Activated T-cell treated with anti-CD3 and anti-CD28 coated beads for 48 hours (primary cell): ENCODE measurements around the gene IL10.
"Not testable (repeated sequence)": the region's sequence is repeated elsewhere in the genome, so short reads cannot be mapped to it uniquely, and the experiment has no call there.

Source experiments
- DNase-seq: peaks from one replicate; pipeline ENCODE4 v3.0.0-alpha.2; 2020; ENCODE audit warnings: low read depth

Gene IL10

DNA sequence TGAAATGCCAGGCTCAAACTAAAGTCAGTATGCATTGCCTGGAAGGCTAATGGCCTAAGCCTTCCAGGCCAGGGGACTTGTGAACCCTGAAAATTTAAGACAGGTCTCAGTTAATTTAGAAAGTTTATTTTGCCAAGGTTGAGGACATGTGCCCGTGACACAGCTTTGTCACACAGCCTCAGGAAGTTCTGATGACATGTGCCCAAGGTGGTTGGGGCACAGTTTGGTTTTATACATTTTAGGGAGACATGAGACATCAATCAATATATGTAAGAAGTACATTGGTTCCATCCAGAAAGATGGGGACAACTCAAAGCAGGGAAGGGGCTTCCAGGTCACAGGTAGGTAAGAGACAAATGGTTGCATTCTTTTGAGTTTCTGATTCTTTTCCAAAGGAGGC, 6.5 kb downstream of the IL10 start:
- not testable (repeated sequence) for DNase-seq

GRCh38 chr1:206762741-206763364, 9.4 kb downstream of the IL10 start:
- DNase-seq, result not testable (repeated sequence)

DNA sequence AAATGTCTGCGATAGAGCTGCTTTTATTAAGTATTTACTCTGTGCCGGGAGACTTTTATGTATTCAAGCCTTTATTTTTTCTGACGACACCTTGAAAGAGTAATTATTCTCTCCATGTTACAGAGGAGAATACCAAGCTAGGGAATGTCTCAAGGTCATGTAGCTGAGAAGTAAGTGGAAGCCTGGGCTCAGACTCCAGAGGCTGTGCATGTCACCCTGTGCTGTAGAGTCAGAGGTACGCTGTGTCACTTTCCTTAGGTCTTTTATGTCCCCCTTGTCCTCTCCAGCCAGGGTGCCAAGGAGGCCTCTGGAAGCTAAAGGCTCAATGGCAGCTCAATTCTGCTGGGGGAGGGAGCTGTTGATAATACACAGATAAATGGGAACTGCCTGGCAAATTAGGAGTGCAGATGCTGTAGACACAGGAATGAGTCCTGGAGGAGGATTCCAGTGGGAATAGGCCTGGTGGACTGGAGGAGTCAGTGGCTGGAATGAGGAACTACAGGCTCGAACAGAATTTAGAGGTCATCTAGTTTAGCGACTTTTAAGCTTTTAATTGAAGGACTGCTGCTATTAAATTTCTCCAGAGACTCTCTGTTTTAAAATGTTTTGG, 11.0 kb downstream of the IL10 start:
- no peak for DNase-seq

DNA sequence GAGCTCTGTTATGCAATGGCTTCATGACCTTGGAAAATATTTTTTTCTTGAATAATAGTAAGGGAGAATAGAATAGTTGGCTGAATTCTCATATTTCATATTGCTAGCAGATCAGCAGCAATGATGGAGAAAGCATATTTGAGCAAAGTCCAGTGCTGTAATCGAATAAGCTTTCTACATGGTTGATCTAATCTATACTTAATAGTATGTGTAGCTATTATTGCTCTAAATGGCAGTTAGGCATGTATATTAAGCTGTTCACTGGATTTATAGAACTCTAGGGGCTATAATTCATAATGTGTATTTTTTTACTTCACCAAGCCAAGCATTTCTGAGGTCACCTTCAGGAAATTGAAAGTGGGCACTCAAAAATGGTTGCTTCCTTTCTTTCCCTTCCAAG, 11.7 kb downstream of the IL10 start:
- no peak for DNase-seq

DNA sequence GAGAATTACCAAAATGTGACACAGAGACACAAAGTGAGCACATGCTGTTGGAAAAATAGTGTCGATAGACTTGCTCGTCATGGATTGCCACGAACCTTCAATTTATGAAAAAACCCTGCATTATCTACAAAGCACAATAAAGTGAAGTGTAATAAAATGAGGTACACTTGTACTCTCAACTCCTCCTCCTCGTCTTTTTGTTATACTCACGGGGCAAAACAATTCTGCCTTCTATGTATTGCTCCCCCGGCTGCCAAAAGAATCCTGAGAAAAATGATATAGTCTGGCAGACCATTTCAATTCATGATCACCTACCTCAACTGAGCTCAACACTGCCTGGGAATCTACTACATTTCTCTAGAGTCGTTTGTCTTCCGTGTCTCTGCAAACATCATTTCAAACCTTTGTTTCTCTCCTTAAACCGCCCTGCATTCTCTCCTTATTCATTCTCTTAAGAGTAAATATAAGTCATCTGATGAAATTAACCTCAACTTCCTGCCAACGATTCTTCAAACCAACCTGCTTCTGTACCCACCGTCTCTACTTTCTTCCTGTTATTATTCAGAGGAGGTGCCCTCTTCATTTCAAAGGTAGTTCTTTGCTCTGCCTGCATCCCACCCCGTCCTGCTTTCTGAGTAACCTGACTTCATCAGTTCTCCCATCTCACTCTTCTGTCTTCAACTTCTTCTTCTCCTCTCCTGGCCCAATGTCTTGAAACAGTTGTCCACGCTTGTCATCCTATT, 14.6 kb downstream of the IL10 start:
- DNase-seq, result no peak

DNA sequence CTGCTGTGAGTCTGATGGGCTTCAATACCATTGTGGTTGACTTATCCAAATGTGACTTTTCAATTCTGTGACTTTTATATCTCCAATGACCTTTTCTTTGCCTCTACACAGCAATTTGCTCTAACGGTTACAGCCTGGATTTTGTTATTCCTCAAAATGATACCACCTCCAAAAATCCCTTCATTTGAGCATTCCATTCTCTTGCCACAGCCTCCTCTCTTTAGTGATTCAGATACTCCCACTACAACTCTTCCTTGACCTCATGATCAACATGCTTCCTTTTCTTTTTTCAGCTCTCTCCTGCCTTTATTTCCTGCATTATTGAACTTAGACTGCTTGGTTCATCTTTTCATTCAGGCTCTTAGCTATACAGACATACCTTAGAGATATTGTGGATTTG, 18.3 kb downstream of the IL10 start:
- no peak for DNase-seq

GRCh38 chr1:206753141-206753540, 19.2 kb downstream of the IL10 start:
- DNase-seq, result no peak

DNA sequence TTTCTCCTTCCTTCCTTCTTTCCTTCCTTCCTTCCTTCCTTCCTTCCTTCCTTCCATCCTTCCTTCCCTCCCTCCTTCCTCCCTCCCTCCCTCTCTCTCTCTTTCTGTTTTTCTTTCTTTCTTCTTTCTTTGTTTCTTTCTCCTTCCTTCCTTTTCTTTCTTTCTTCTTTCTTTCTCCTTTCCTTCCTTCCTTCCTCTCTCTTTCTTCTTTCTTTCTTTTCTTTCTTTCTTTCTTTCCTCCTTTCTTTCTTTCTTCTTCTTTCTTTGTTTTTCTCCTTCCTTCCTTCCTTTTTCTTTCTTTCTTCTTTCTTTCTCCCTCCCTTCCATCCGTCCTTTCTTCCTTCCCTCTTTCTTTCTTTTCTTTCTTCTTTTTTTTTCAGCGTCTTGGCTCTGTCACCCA, 19.8 kb downstream of the IL10 start:
- no peak for DNase-seq

DNA sequence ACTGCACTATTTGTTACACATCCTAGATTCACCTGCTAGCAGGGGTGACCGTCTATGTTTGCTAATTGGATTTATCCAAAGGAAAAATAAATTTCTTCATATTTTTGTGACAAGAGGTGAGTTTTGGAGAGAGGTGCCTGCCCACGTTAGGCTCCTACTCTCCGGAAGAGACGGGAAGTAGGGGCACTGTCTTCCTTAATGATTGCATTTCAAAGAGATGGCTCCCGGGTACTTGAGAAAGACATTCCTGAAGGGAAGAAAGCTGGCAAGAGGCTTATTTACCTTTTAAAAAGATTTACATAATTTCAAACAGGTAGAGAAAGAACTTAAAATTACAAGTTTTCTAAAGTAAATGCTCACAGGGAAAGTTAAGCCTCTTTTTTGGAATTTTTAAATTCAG, 20.4 kb downstream of the IL10 start:
- no peak for DNase-seq

- no peak for DNase-seq
These were observed 23.8 kb downstream of the IL10 start for GRCh38 chr1:206748348-206749030.

GRCh38 chr1:206745301-206745700, 27.0 kb downstream of the IL10 start:
- no peak for DNase-seq

- no peak for DNase-seq
These were observed 27.6 kb downstream of the IL10 start for GRCh38 chr1:206744683-206745082.

DNA sequence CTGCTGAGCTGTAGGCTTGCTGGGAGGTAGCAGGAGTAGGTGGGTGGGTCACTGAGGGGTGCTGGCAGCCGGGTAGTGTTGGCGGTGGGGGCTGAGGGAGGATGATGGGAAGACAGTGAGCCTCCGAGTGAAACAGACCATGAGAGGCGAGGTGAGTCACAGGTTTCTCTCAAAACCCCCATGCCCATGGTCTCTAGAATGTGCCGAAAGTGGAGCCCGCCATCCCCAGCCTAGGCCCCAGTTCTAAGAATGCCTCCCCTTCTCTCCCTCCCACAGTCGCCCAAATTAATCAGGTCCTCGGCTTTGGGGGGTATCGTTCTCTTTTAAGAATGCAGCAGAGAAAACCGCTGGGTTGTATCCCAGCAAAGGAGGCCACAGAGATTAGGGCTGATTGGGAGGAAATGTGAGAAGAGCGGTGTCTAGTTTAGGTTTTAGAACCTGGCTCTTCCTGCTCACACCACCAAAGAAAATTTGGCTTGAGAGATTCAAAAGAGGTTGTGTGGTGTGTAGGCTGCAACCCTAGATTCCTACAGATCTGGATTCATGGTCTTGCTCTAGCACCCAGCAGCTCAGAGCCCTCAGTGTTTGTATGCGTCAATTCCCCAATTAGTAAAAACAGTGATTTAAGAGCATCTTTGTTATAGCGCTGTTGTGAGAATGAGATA, 29.4 kb downstream of the IL10 start:
- no peak for DNase-seq

DNA sequence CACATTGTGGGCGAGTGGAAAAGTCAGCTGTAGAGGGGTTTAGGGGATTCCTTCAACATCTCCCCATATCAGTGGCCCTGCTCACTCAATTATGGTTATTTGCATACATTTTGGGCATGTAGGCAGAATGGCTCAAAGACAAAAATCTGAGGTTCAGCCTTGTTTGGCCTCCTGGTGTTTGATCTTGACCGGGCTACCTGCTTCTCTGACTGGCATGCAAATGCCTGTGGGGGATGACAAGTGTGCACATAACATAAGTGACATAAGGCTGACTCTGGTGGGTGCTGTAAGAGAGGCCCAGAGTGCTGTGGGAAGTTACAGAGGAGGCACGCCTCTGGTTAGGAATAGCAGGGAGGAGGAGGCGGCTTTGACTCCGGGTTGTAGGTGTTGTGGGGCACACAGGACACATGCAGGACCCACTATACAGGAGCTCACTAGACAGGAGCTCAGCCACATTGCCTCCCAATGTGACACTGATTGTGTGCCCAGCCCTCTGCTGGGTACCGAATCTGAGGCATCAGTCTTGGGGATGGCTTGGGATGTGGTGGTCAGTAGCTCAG, 31.1 kb downstream of the IL10 start:
- DNase-seq, result no peak

- no peak for DNase-seq
These were observed 32.8 kb downstream of the IL10 start for GRCh38 chr1:206739411-206740076.

DNA sequence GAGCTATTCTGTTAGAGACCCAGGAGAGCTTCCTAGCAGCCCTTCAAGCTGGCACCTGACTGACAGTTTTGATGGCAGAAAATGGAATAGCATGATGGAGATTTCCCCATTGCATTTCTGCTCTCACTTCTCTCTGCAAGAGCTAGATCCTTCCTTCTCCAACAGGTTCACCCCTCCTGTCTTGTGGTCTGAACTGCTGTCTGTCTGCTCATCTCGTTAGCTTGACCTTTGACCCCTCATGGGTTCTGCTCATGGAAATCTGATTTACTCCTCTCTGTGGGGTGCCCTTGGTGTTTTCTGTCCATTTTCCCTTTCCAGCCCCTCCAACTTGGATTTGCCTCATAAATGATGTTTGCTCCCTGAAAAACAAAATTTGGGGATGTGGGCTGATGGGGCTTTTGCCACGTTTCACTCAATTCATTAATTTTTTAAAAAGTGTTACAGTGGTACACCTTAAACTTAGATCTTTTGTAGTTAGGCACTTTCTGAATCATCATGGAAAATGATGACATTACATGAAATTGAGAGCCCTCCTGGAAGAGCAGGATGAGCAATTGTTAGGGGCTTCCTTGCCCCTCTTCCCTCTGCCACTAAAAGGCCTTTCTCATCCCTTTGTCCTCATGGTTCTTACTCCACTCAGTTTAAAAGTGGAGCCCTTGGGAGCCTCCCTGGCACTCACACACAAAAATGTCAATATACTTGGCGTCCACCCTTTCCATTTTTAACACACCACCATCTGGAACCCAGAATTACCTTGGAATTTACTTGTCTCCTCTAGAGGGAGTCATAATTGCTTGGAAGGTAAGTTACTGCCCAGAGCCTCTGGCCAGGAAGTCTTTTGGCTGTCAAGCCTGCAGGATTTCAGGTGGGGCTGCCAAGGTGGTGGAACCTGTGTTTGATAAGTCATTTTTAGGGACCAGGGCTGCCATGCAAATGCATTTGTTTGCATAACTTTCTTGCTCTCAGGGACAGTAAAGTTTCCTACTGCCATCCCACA, 33.6 kb downstream of the IL10 start:
- DNase-seq, result no peak

DNA sequence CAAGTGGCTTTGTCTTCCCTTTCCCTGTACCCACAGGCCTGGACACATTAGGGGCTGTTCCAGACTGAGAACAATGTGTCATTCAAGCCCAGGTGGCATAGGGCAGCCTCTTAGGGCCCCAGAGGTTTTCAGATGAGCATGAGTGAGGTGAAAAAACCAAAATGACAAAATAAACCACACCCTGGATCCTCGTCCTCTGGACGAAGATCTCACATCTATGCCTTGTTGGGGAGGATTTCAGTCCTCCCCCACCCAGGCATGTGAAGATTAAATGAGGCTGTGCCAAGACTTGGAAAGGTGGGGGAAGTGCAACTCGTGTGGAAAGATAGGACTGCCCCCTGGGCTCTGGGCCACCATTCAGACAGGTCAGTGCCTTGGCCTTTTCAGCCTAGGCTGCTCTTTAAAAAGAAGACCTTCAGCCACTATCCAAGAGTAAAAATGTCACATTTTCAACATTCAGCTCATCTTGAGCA, 34.5 kb downstream of the IL10 start:
- DNase-seq, result no peak

DNA sequence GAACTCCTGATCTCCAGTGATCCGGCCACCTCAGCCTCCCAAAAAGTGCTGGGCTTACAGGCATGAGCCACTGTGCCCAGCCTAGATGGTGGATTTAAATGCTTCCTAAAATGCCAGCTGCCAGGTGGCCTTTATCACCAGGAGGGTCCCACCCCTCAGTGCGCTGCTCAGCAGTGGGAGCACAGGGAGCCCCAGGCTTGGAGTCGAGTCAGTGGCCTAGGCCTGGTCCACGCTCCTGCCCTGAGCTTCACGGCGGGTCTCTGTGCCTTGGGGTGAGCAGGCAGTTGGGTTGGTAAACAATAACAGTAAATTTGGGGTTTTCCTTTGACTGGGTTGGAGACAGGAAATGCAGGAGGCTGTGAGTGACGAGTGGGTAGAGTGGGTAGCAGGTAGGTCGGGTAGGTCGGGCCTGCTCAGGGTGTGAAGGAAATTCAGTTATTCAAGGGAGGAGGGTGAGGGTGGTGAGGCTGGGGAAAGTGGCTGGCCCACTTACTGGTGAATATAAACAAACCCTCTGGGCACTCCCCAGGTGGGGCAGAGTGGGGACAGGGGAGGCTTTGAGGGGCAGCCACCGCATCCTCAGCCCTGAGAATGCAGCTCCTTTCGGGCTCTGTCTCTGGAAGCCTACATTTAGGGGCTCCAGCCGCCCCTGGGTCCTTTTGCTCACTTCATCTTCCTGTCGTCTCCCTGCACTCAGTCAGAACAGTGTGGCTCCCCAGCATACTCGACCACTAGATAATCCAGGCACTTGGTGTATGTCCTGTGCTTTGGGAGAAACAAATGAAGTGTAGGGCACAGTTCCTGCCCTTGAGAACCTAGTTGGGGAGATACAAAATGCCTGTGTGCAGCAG, 35.2 kb downstream of the IL10 start:
- DNase-seq, result no peak

DNA sequence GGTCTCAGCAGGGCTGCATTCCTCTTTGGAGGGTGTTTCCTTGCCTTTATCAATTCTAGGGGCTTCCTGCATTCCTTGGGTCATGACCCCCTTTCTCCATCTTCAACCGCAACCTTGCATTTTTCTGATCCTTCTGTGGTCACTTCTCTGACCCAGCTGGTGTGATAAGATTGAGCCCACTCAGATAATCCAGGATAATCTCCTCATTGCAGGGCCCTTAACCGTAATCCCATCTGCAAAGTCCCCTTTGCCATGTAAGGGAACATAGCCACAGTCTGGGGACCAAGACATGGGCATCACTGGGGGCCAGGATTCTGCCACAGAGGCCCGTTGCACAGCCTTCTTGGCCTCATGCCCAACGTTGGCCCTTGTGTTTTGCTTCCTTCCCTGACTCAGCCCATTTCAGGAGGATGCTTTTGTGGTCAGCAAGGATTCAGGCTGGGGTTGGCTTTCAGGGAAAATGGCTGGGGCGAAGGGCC, 36.7 kb downstream of the IL10 start:
- DNase-seq, result no peak
